Astrocyte (in vitro differentiated cells and primary cell): ENCODE results near the gene FAM222B.

Source experiments
- CTCF ChIP-seq: IDR thresholded peaks from 2 replicates; pipeline ENCODE4 v1.5.1; 2011; ENCODE audit warnings: low read depth, mild to moderate bottlenecking, inconsistent platforms, low read length, moderate library complexity; ENCODE audit not compliant: insufficient read depth
- EZH2 ChIP-seq: IDR thresholded peaks from 2 replicates; pipeline ENCODE4 v1.6.1; 2012; ENCODE audit warnings: mild to moderate bottlenecking, low read length, inconsistent platforms; ENCODE audit not compliant: insufficient read depth

- TF ChIP-seq CTCF (no peak), EZH2 (no peak)
Measured at GRCh38 chr17:28710861-28711722, 131.5 kb downstream of the FAM222B start.
